H1 (cell line): Measurements from ENCODE around the gene MLH3. TPM values are rescaled to one million over a fixed set of nuclear protein-coding genes. Genes with fewer than 3 reads are reported as not detected.

Source experiments
- ATF2 ChIP-seq: IDR thresholded peaks from 2 replicates; pipeline ENCODE4 v1.6.1; 2012; ENCODE audit warnings: low read length, inconsistent platforms
- CHD1 ChIP-seq: IDR thresholded peaks from 2 replicates; pipeline ENCODE4 v1.6.1; 2012; ENCODE audit warnings: low read depth, low read length, improper control_type of control experiment
- CHD7 ChIP-seq: fragments of 300-600 bp; sonication (generic); IDR thresholded peaks from 2 replicates; pipeline ENCODE4 v1.7.1; 2012; ENCODE audit warnings: low read length, moderate library complexity, mild to moderate bottlenecking, inconsistent platforms; ENCODE audit not compliant: insufficient replicate concordance
- KDM1A ChIP-seq: fragments of 200-600, 300-600 bp; sonication (generic); IDR thresholded peaks from 2 replicates; pipeline ENCODE4 v1.7.1; 2016; ENCODE audit warnings: mild to moderate bottlenecking, low read length, borderline replicate concordance
- KDM5A ChIP-seq: fragments of 200-600 bp; IDR thresholded peaks from 2 replicates; pipeline ENCODE4 v1.7.1; 2012; ENCODE audit warnings: mild to moderate bottlenecking, low read length, inconsistent platforms, mixed read lengths
- SP4 ChIP-seq: IDR thresholded peaks from 2 replicates; pipeline ENCODE4 v1.6.1; 2012; ENCODE audit warnings: low read length, inconsistent platforms
- TBP ChIP-seq: IDR thresholded peaks from 2 replicates; pipeline ENCODE4 v1.6.1; 2011; ENCODE audit warnings: low read depth, low read length, improper control_type of control experiment
- polyA plus RNA-seq, 7 experiments: library from polyadenylated mRNA; depleted of rRNA in 3 of 7; stranded (reverse) in 5 of 7; unstranded in 2 of 7; fragments of >200 nt in 5 of 7; fragments of 200-250 nt in 2 of 7; gene quantifications; 1 replicate in 5 of 7; 2 replicates in 1 of 7; 4 replicates in 1 of 7; pipeline versions ENCODE4 v1.2.1 to v1.2.3, GENCODE V29; 2011 to 2013; ENCODE audit warnings: missing spikeins in 2 of 7, mixed read lengths in 2 of 7
- total RNA-seq: library from RNA; stranded (reverse); fragmentation: NEBNext Ultra II Directional; extraction: Animal tissue kit (Norgen Biotek cat#: 25700); gene quantifications from 2 replicates; pipeline ENCODE4 v1.2.1, GENCODE V29; 2021

MLH3 gene
- total and polyA plus RNA-seq, 2 of the 8 experiments (the other 6 are each of a cell fraction or from before 2014, with no cell fraction given) = 9.3 to 20.1 TPM

- TF ChIP-seq CHD7 = no peak
- no peak for TF ChIP-seq SP4
- no peak for TF ChIP-seq KDM5A
- TF ChIP-seq KDM1A = no peak
- no peak for TF ChIP-seq TBP
- no peak for TF ChIP-seq CHD1
- TF ChIP-seq ATF2 = no peak
These were observed 49.4 kb downstream of the MLH3 start (continued) for GRCh38 chr14:75001899-75002298.
